Measurements from ENCODE around the gene NTPCR.

Gene NTPCR

DNA sequence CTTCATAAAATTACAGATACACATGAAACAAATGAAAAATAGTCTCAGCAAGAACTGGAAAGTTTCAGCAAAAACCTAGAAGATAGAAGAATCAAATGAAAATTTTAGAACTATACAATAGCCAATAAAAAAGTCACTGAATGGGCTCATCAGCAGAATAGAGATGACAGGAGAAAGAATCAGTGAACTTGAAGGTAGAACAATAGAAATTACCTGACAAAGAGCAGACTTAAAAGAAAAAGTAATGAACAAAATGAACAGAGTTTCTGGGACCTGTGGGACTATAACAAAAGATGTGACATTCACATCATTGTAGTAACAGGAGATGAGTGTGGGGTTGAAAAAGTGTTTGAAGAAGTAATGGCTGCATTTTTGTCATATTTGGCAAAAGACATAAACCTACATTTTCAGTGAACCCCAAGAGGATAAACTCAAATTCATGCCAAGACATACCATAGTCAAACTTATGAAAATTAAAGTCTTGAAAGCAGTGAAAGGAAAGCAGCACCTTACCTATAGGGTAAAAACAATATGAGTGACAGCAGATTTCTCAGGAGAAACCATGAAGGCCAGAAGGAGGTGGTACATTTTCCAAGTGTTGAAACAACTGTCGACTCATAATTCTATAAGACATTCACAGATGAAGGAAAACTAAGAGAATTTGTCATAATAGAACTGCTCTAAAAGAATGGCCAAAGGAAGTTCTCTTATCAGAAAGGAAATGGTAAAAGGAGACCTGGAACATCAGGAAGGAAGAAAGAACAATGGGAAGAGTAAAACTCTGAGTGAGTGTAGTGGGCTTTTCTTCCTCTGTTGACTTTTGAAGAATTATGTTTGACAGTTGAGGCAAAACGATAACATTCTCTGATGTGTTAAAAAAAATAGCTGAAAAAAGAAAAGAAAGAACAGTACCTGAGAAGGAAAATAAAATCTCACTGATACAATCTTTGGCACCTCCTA lies 23.5 kb downstream of the NTPCR start:
- DNase-seq (ENCODE audit: low spot score): no peak
- TF ChIP-seq, protein P1, sequence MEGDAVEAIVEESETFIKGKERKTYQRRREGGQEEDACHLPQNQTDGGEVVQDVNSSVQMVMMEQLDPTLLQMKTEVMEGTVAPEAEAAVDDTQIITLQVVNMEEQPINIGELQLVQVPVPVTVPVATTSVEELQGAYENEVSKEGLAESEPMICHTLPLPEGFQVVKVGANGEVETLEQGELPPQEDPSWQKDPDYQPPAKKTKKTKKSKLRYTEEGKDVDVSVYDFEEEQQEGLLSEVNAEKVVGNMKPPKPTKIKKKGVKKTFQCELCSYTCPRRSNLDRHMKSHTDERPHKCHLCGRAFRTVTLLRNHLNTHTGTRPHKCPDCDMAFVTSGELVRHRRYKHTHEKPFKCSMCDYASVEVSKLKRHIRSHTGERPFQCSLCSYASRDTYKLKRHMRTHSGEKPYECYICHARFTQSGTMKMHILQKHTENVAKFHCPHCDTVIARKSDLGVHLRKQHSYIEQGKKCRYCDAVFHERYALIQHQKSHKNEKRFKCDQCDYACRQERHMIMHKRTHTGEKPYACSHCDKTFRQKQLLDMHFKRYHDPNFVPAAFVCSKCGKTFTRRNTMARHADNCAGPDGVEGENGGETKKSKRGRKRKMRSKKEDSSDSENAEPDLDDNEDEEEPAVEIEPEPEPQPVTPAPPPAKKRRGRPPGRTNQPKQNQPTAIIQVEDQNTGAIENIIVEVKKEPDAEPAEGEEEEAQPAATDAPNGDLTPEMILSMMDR (IDR thresholded peaks at IDR 0.05; ENCODE audit: extremely low read depth, missing control alignments): no peak

DNA sequence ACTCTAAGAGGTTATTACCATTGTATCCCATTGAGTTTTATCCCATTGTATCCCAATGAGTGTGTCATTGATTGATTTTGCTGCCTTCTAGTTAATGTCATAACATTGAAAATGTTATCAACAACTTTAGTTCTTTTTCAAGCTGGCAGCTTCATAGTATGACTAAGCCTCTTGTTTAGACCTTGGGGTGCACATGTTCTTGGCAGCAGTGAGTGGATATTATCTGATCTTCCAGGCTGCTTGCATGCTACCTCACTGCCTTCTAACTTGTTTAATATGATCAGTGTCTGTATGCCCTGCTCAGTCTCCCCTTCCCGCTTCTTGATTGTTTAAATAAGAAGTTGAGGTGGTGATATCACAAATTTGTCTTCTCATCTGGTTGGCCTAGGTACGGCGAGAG lies 24.6 kb downstream of the NTPCR start:
- DNase-seq (ENCODE audit: low spot score): no peak
- TF ChIP-seq, protein P1 (IDR thresholded peaks at IDR 0.05; ENCODE audit: extremely low read depth, missing control alignments): no peak

DNA sequence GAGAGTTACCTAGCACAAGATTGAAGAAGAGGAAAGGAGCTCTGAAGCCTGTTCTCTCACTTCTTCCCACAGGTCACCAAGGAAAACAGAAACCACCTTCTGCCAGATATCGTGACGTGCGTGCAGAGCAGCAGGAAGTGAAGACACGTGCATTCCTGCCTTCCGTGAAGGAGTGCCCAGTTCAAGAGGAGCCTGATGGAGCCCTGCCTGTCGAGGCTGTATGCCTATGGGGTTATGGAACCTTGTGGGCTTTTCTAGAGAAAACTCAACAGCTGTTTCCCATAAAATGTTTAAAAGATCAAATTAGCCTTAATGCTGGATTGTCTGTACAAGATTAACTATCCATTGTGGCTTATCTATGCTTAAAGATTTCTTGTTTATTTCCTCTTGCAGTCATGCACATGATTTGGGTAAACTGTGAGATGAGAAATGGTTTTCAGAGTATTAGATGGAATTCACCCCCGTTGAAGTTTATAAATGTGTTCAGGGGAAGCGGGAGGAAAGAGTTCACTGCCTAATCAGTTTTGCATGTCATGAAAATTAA lies 27.8 kb downstream of the NTPCR start:
- DNase-seq (ENCODE audit: low spot score): no peak
- TF ChIP-seq, protein P1 (IDR thresholded peaks at IDR 0.05; ENCODE audit: extremely low read depth, missing control alignments): no peak

DNA sequence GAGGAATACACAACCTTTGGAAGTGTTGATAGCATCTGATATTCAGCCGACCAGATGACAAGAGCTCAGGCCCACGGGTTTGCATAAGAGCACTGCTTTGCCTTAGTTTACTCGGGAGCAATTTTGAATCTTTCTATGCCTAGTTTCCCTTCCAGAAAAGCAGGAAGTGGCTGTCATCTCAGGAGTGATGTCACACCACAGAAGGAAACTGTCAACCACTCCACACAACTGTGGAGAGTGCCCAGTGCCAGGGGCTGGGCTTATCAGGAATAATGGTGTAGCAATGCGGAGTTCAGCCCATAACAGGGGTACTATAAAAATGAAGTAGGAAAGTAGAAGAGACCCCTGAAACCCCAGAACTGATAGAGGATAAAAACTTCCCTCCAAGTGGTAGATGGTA lies 28.4 kb downstream of the NTPCR start:
- TF ChIP-seq, protein P1 (IDR thresholded peaks at IDR 0.05; ENCODE audit: extremely low read depth, missing control alignments): no peak
- no peak for DNase-seq (ENCODE audit: low spot score)

DNA sequence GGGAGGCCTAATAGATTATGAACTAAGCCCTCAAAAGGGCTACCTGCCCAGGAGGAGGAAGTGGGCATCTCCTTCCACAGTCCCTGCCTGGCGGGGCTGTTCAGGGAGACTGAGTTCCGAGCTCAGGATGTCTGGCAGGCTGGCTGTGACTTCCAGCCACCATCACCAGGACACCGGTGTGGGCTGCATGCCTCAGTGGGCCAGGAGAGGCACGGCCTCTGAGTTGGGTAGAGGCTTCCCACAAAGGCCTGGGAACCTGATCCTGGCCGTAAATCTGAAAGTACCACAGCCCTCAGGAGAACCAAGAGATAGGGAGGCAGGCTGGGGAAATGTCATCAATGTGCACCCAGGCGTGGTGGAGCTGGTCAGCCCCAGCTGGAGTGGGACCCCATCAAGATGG lies 29.1 kb downstream of the NTPCR start:
- TF ChIP-seq, protein P1 (IDR thresholded peaks at IDR 0.05; ENCODE audit: extremely low read depth, missing control alignments): no peak
- DNase-seq (ENCODE audit: low spot score): no peak

DNA sequence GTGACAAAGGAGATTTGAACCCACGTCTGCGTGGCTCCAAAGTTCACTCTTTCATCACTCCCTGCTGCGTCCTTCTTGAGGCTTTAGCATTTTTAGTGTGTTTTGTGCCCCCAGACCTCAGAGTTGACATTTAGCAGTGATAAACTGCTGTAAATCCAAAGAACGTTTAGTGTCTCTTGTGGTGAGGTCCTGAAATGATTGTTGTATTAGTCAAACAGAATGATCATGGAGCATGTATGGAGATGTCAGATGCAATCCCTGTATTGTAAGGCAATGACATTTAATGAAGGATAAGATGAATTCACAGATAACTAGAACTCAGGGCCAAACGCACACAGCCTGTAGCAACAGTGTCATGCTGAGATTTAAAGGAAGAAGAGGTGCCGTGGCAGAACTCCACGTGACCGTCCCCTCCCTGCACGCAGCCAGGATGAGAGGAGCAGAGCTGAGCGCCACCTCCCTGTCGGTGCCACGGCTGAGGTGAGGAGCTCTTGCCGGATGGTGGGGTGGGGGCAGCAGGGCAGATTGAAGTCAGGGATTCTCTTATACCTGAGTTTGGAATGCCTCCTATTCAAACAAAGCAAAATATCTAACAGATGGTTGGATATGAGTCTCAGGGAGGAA lies 30.1 kb downstream of the NTPCR start:
- TF ChIP-seq, protein P1 (IDR thresholded peaks at IDR 0.05; ENCODE audit: extremely low read depth, missing control alignments): no peak
- DNase-seq (ENCODE audit: low spot score): no peak
